ENCODE data around the gene ANTXRL.

DNA sequence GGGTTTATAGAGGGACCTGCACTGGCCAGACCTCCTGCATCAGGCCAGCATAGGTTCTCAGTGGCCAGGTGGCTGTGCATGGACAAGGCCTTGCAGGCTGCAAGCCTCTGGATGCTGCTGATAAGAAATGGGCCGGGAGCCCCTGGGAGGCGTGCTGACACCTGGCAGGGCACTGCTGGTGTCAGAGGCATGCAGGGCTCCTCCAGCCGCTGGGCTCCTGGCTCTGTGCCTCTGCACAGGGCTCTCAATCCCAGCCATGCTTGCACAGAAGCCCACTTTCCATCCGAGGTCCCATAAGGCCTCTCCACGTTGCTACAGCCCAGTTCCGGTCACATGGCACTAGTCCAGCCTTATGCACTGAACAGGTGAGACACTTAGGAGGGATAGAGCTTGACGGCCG is 27.3 kb downstream of the ANTXRL start:
- no peak for TF ChIP-seq EZH2 (IDR thresholded peaks at IDR 0.05; ENCODE audit: borderline replicate concordance, low read depth, low read length, severe bottlenecking)
- TF ChIP-seq, protein P1, sequence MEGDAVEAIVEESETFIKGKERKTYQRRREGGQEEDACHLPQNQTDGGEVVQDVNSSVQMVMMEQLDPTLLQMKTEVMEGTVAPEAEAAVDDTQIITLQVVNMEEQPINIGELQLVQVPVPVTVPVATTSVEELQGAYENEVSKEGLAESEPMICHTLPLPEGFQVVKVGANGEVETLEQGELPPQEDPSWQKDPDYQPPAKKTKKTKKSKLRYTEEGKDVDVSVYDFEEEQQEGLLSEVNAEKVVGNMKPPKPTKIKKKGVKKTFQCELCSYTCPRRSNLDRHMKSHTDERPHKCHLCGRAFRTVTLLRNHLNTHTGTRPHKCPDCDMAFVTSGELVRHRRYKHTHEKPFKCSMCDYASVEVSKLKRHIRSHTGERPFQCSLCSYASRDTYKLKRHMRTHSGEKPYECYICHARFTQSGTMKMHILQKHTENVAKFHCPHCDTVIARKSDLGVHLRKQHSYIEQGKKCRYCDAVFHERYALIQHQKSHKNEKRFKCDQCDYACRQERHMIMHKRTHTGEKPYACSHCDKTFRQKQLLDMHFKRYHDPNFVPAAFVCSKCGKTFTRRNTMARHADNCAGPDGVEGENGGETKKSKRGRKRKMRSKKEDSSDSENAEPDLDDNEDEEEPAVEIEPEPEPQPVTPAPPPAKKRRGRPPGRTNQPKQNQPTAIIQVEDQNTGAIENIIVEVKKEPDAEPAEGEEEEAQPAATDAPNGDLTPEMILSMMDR (IDR thresholded peaks at IDR 0.05; ENCODE audit: borderline replicate concordance, extremely low read depth, low read length, poor library complexity, severe bottlenecking): no peak
